Endothelial cell of umbilical vein (primary cell): ENCODE results near the gene ZSCAN5B.
"Not testable (repeated sequence)": the region's sequence is repeated elsewhere in the genome, so short reads cannot be mapped to it uniquely, and the experiment has no call there.

ENCODE experiments used
- CTCF ChIP-seq, 2 donors: IDR thresholded peaks; 1 replicate in 1 of 2; 2 replicates in 1 of 2; pipeline ENCODE4 v1.5.1; 2011; ENCODE audit warnings: low read length in 2 of 2, mild to moderate bottlenecking in 2 of 2, moderate library complexity in 2 of 2, control low read depth in 1 of 2, inconsistent platforms in 1 of 2, low read depth in 1 of 2; ENCODE audit not compliant: insufficient read depth in 1 of 2; ENCODE audit errors: extremely low read depth in 1 of 2
- POLR2A ChIP-seq: IDR thresholded peaks from 2 replicates; pipeline ENCODE4 v1.6.1; 2012; ENCODE audit warnings: low read depth, mild to moderate bottlenecking, control low read depth, low read length

DNA sequence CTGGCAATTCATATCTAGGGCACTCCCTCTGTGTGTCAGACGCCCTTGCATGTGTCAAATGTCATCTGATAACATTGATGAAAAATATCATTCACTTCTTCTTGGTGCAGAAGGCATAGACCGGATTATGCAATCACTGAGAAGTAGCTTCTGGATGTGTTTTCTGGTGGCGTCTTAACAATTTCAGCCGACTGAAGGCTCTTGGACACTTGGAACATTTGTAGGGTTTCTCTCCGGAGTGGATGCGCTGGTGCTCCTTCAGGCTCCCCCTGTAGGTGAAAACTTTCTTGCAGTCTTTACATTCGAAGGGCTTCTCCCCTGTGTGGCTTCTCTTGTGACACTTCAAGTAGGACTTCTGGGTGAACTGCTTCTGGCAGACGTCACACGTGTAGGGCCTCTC lies 23.9 kb upstream of the ZSCAN5B start:
- peak; percentile 5 to 10 for TF ChIP-seq CTCF (IDR thresholded peaks at IDR 0.05; ENCODE audit: extremely low read depth in 1 of 2, insufficient read depth in 1 of 2, low read depth in 1 of 2, low read length in 2 of 2)
- TF ChIP-seq POLR2A, result not testable (repeated sequence)
